Measurements from ENCODE around the gene KIAA0040.

KIAA0040 gene

GRCh38 chr1:175200678-175201521, 8.3 kb upstream of the KIAA0040 start:
- DNase-seq, result no peak

GRCh38 chr1:175198332-175198731, 5.8 kb upstream of the KIAA0040 start:
- DNase-seq, result peak; percentile 11

GRCh38 chr1:175197531-175197930, 5.0 kb upstream of the KIAA0040 start:
- DNase-seq, result no peak

GRCh38 chr1:175195798-175196197, 3.2 kb upstream of the KIAA0040 start:
- no peak for DNase-seq

- no peak for DNase-seq
These were observed 2.7 kb upstream of the KIAA0040 start for GRCh38 chr1:175195281-175195680.

GRCh38 chr1:175193527-175193910, 943 bp upstream of the KIAA0040 start:
- no peak for DNase-seq

- DNase-seq, result peak; percentile 7
These were observed 406 bp downstream of the KIAA0040 start for GRCh38 chr1:175192111-175192629.

- DNase-seq, result no peak
These were observed 917 bp downstream of the KIAA0040 start for GRCh38 chr1:175191659-175192058.

GRCh38 chr1:175188936-175189335, 3.6 kb downstream of the KIAA0040 start:
- DNase-seq, result no peak

- DNase-seq, result no peak
These were observed 6.0 kb downstream of the KIAA0040 start for GRCh38 chr1:175186433-175187160.

- DNase-seq, result no peak
These were observed 6.7 kb downstream of the KIAA0040 start for GRCh38 chr1:175185903-175186302.

GRCh38 chr1:175183586-175183985, 9.0 kb downstream of the KIAA0040 start:
- no peak for DNase-seq

GRCh38 chr1:175182201-175182746, 10.3 kb downstream of the KIAA0040 start:
- no peak for DNase-seq

- DNase-seq, result no peak
These were observed 12.6 kb downstream of the KIAA0040 start for GRCh38 chr1:175179837-175180590.

- DNase-seq, result no peak
These were observed 14.1 kb downstream of the KIAA0040 start for GRCh38 chr1:175178456-175178855.

- DNase-seq, result no peak
These were observed 14.5 kb downstream of the KIAA0040 start for GRCh38 chr1:175178056-175178455.

GRCh38 chr1:175176246-175176645, 16.3 kb downstream of the KIAA0040 start:
- no peak for DNase-seq

- no peak for DNase-seq
These were observed 18.1 kb downstream of the KIAA0040 start for GRCh38 chr1:175174309-175175102.

GRCh38 chr1:175173531-175173930, 19.0 kb downstream of the KIAA0040 start:
- no peak for DNase-seq

- no peak for DNase-seq
These were observed 20.1 kb downstream of the KIAA0040 start for GRCh38 chr1:175172503-175172902.

GRCh38 chr1:175171036-175171913, 21.3 kb downstream of the KIAA0040 start:
- no peak for DNase-seq

All from fibroblast of skin of right biceps (primary cell).